PFSK-1 (cell line): ENCODE measurements around the gene TMPRSS7.

ENCODE experiments used
- FOXP2 ChIP-seq: optimal IDR thresholded peaks from 2 replicates; pipeline ENCODE3; 2011; ENCODE audit warnings: borderline replicate concordance, control low read depth, inconsistent platforms; ENCODE audit not compliant: insufficient read depth; ENCODE audit errors: extremely low read length, extremely low read depth
- POLR2AphosphoS5 ChIP-seq: IDR thresholded peaks from 2 replicates; pipeline ENCODE4 v1.6.1; 2012; ENCODE audit warnings: low read depth, mild to moderate bottlenecking, control low read depth, low read length, moderate library complexity
- REST ChIP-seq, 2 experiments: IDR thresholded peaks; 2 replicates each; pipeline versions ENCODE4 v1.6.1 to v1.8.0; 2011 to 2012; ENCODE audit warnings: low read depth in 2 of 2, low read length in 2 of 2, control low read depth in 1 of 2, inconsistent platforms in 1 of 2, mild to moderate bottlenecking in 1 of 2, moderate library complexity in 1 of 2; ENCODE audit not compliant: insufficient read depth in 1 of 2
- SIN3A ChIP-seq: IDR thresholded peaks from 2 replicates; pipeline ENCODE4 v1.6.1; 2012; ENCODE audit warnings: mild to moderate bottlenecking, low read length, moderate library complexity, borderline replicate concordance; ENCODE audit not compliant: insufficient read depth
- TAF1 ChIP-seq: IDR thresholded peaks from 2 replicates; pipeline ENCODE4 v1.6.1; 2012; ENCODE audit warnings: low read length, control low read depth, borderline replicate concordance; ENCODE audit not compliant: insufficient read depth

Gene TMPRSS7

GRCh38 chr3:111998636-111999483, 35.7 kb upstream of the TMPRSS7 start, which contains the start of gene TAGLN3:
TSS of gene TAGLN3 (plus strand) at chr3:111998922. CDS start at chr3:111999423, 501 bp downstream.
- no peak for TF ChIP-seq REST (IDR thresholded peaks at IDR 0.05; ENCODE audit: insufficient read depth in 1 of 2, low read depth in 2 of 2, low read length in 2 of 2)
- TF ChIP-seq SIN3A, result no peak
- TF ChIP-seq FOXP2, result no peak
- no peak for TF ChIP-seq POLR2AphosphoS5
- no peak for TF ChIP-seq TAF1

- TF ChIP-seq POLR2AphosphoS5, result no peak
- TF ChIP-seq SIN3A, result no peak
- TF ChIP-seq FOXP2, result no peak
Observed at GRCh38 chr3:111999484-112000324, 34.8 kb upstream of the TMPRSS7 start.

GRCh38 chr3:112000367-112000771, 34.2 kb upstream of the TMPRSS7 start:
- no peak for TF ChIP-seq REST (IDR thresholded peaks at IDR 0.05; ENCODE audit: insufficient read depth in 1 of 2, low read depth in 2 of 2, low read length in 2 of 2)
- no peak for TF ChIP-seq FOXP2
- no peak for TF ChIP-seq POLR2AphosphoS5
- no peak for TF ChIP-seq SIN3A
- TF ChIP-seq TAF1, result no peak

- no peak for TF ChIP-seq TAF1
- TF ChIP-seq POLR2AphosphoS5, result no peak
- no peak for TF ChIP-seq REST (IDR thresholded peaks at IDR 0.05; ENCODE audit: insufficient read depth in 1 of 2, low read depth in 2 of 2, low read length in 2 of 2)
- TF ChIP-seq SIN3A, result no peak
- no peak for TF ChIP-seq FOXP2
Observed at GRCh38 chr3:112000966-112001365, 33.6 kb upstream of the TMPRSS7 start.

- TF ChIP-seq POLR2AphosphoS5 (no peak), SIN3A (no peak), TAF1 (no peak), FOXP2 (no peak), REST (IDR thresholded peaks at IDR 0.05; ENCODE audit: insufficient read depth in 1 of 2, low read depth in 2 of 2, low read length in 2 of 2) (no peak)
Observed at GRCh38 chr3:112001526-112001925, 33.0 kb upstream of the TMPRSS7 start.
